Right lung (tissue), 5 donors: Measurements from ENCODE around the gene FBLN1. TPM values are rescaled to one million over a fixed set of nuclear protein-coding genes. Genes with fewer than 3 reads are reported as not detected.
"Not testable (repeated sequence)": the region's sequence is repeated elsewhere in the genome, so short reads cannot be mapped to it uniquely, and the experiment has no call there.

Experiments
- DNase-seq, 2 donors: peaks; one replicate each; pipeline ENCODE4 v3.0.0-alpha.2; 2013
- polyA plus RNA-seq, 5 donors: library from polyadenylated mRNA; unstranded; fragments of 120-200 nt; gene quantifications; one replicate each; pipeline versions ENCODE4 v1.2.1 to v1.2.3, GENCODE V29; 2013; ENCODE audit warnings: inconsistent platforms in 1 of 5, low replicate concordance in 1 of 5; ENCODE audit not compliant: insufficient read length in 5 of 5, insufficient read depth in 1 of 5

FBLN1 gene
- polyA plus RNA-seq, 5 donors, result 219 to 312 (median 307) TPM

DNA sequence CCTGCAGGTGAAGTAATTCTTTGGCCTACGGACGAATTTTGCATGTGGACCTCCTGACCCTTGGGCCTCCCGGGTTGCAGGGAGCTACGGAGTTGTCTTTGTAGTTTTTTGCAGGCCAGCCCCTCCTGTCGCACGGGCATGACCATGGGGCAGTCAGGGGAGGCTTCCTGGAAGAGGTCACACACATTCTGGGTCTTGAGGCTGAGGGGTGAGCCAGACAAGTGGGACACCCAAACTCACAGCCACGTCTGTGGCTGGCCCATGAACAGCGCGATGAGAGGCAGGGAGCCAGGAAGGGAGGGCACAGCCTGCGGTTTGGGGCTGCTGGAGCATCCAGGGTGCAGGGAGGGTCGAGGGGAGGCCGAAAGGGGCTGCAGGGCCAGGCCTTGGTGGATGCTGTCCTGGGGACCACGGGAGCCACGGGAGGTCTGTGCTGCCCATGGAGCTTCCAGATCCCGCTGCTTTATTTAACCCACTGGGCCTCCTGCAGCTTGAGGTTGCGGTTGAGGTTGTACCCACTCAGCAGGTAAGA is 78.9 kb downstream of the FBLN1 start:
- no peak for DNase-seq

- DNase-seq, result no peak
Measured at GRCh38 chr22:45582236-45582954, 79.7 kb downstream of the FBLN1 start.

GRCh38 chr22:45582955-45583320 is 80.3 kb downstream of the FBLN1 start:
- no peak for DNase-seq

DNA sequence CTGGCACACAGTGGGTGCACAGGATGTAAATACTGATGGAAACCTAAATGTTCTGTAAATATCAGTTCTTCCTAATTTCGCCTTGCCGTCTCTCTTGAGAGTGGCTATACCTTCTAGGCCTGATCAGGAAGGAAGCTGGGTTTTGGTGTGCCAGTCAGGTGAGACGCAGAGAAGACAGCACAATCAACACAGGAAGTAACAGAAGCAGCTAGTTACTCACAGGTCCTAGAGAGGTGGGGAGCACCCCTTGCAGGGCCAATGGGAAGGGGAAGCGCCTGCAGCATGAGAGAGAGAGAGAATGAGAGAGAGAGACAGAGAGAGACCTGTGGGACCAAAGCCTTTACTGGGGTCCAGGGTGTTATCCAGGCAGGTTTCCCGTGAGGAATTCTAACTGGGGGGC is 80.8 kb downstream of the FBLN1 start:
- DNase-seq, result no peak

DNA sequence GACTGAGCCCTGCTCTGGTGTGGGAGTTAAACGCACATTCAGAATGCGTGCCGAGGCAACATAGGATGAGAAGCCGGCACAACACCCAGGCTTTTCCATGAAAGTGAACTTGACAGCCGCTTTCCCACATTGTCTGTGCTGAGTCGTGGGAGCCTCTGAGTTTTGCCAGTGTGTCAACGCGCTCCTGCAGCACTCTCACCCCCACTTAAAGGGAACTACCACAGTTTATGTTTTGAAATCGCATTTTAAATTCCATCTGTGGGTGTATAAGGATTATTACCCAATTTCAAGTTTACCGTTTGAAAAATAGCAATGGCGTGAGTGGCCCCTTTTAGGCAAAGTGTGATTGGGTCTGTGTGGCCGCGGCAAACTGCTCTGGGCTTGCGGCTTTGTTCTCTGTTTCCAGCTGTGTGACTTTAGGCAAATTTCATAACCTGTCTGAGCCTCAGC is 81.5 kb downstream of the FBLN1 start:
- DNase-seq, result no peak

GRCh38 chr22:45584621-45585436 is 82.1 kb downstream of the FBLN1 start:
- no peak for DNase-seq

DNA sequence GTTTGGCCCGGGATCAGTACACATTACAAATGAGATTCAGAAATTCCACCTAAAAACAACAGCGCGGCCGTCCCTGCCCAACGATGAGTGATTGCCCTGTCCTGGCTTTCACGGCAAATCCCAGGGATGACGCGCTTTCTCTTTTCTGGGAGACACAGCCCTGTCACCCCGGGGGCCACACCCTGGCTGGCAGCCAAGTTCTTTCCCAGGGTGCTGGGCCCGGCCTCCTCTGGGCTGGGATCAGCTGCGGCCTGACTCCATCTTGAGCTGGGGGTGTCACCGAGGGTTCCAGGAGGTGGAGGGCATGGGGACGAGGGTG is 82.7 kb downstream of the FBLN1 start:
- DNase-seq, result no peak

GRCh38 chr22:45585946-45586540 is 83.4 kb downstream of the FBLN1 start:
- DNase-seq, result no peak

DNA sequence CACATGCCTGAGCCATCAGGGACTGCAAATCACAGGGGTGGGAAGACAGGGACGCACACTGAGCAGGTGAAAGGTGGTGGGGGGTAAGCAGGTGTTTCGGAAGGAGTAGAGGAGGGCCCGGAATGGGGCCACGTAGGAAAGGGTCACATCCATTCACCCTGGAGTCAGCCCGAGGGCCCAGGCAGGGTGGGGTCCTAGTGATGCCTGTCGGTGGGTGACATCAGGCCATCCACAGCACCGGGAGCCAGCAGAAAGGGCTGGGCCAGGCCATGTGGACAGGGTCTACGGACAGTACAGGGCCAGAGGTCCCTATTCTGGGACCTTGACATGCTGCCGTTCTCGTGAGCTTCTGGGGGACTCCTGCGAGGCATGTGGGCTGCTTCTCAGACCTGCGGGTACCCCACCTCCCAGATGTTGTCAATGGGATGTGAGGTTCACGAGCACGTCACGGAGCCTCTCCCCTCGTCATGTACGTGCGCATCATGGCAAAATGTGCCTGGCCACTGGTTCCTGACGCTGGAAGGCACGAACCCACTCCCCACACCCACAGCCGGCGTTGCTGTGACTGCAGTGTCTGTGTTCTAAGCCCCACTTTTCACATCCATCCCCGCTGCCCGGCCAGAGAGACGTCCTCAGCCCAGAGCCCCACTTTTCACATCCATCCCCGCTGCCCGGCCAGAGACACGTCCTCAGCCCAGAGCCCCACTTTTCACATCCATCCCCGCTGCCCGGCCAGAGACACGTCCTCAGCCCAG is 84.1 kb downstream of the FBLN1 start:
- no peak for DNase-seq

DNA sequence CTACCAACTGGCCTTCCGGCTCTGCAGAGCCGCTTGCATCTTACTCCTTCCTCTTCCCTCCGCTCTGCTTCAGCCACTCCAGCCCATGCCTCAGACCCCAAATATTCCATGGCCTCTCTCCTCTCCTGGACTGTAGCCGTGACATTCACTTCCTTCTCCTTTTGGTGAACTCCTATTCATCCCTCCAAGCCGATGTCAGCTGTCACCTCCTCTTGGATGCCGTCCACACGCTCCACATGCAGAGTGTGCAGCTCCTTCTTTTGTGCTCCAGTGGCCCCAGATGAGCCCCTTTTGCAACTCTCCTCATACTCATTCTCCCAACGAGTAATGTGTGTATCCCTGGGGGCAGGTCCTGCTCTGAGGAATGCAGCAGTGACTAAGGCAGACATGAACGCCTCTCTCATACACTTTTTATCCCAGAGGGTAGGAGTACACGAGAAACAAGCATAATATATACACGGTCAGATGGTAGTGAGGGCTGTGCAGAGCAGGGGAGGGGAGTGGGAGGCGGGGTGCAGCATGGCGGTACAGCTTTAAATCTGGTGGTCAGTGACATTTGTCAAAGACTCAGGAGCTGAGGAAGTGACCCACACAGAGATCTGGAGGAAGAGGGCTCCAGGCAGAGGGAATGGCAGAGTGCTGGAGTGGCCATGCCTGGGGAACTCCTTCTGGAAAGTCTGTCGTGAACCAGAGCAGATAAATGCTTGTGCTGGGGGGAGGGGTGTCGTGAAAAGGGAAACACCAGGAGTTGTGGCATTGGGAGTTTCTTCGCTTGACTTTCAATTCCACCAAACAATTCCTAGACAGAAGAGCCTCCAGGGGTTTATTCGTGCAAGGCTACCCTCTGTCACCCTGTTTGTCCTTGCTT is 85.2 kb downstream of the FBLN1 start:
- no peak for DNase-seq

GRCh38 chr22:45589556-45589955 is 86.9 kb downstream of the FBLN1 start:
- no peak for DNase-seq

DNA sequence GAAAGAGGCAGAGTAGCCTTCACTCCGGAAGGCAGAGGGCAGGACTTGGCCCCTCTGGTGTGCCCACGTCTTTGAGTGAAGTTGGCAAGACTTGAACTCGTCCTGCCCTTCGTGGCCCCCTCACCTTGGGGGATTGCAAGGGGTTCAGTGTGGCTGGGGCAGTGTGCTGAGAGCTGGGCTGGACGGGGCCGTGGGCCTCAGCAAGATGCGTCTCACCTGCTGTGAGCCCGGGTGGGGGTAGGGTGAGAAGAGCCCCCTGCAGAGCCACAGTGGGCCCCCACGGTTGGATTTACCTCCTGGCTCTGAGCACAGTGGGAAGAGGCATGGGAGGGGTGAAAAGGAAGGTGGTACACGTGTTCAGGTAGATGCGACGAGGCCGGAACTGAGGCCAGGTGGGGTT is 87.6 kb downstream of the FBLN1 start:
- DNase-seq, result no peak

DNA sequence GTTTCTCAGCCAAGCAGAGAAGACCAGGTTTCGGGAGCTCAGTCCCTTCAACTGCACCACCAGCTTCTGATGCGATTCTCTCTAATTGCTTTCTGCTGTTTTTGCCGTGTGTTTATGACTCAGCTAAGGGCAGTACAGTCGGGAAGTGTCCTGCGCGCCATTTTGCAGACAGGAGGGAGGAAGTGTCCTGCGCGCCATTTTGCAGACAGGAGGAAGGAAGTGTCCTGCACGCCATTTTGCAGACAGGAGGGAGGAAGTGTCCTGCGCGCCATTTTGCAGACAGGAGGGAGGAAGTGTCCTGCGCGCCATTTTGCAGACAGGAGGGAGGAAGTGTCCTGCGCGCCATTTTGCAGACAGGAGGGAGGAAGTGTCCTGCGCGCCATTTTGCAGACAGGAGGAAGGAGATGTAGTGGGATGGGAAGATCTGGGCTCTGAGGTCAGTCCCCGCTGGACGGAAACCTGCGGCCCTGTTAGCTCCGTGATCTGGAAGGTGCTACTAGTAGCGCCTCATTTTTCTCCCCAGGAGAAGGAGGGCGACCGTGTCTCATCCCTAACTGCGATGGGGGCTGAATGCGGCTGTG is 89.0 kb downstream of the FBLN1 start:
- DNase-seq, result not testable (repeated sequence)

DNA sequence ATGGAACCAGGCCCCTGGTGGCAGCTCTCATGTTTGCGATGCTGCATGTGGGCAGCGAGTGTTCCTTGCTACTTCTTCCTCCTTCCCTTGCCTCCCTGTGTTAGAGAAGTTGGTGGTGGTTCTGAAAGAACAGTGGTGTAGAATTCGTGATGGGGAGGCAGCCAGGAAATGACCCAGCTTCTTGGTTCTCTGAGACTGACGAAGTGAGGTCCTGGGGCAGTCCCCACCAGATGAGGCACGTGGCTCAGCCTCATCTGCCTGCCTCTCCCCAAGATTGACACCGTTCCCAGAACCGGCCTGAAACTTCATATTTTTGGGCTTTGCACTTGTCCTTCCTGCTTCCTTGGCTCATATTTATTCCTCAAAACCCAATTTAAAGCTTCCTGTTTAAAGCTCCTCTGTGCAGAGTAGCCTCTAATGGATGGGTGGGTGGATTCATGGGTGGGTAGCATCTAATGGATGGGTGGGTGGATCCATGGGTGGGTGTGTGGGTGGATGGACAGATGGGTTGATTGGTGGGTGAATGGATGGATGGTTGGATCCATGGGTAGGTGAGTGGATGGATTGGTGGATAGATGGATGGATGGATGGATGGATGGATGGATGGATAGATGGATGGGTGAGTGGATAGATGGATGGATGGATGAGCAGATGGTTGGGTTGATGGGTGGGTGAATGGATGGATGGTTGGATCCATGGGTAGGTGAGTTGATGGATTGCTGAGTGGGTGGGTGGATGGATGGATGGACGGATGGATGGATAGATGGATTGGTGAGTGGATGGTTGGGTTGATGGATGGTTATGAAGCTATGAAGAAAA is 91.6 kb downstream of the FBLN1 start:
- no peak for DNase-seq

DNA sequence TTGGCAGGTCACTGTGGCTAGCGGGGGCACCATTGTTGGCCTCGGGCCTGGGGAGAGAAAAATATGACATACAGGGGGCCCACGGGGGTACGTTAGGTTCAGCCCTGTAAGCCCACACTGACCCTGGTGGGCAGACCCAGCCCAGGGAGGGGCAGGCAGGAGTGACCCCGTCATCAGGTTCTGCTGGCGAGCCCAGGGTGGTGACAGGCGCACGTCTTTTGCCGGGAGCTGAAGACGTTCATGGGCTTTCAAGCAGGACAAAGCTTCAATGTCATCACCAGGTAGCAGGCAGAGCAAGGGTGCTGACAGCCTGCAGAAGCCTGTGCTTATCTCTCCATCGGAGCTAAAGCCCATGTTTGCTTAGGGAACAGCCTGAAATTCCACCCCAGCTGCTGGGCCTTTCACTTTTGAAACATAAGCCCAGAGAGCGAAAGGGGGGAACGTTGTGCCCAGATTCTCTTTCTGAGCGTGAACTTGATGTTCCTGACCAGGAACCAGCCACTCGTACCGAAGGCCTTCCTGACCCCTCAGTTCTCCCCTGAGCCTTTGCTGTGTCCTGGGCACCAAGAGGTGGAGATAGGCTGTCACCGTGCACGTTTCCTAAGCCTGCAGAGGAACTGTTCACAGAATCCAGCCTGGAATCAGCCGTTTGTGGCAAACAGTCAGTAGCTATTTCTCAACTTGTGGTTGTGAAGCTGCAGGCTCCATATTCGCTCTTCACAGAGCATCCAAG is 94.9 kb downstream of the FBLN1 start:
- no peak for DNase-seq

- no peak for DNase-seq
Measured at GRCh38 chr22:45598596-45599217, 96.0 kb downstream of the FBLN1 start.

- no peak for DNase-seq
Measured at GRCh38 chr22:45599836-45600577, 97.3 kb downstream of the FBLN1 start.
